ENCODE data around the gene OCIAD2.
"Not testable (repeated sequence)": the region's sequence is repeated elsewhere in the genome, so short reads cannot be mapped to it uniquely, and the experiment has no call there.

The OCIAD2 gene

GRCh38 chr4:48854395-48854683 lies 52.2 kb downstream of the OCIAD2 start:
- DNase-seq (ENCODE audit: low read depth in 2 of 2): no peak

GRCh38 chr4:48853604-48854394 lies 52.8 kb downstream of the OCIAD2 start:
- no peak for DNase-seq (ENCODE audit: low read depth in 2 of 2)

GRCh38 chr4:48851651-48852050 lies 54.9 kb downstream of the OCIAD2 start:
- DNase-seq (ENCODE audit: low read depth in 2 of 2): no peak

- DNase-seq (ENCODE audit: low read depth in 2 of 2): not testable (repeated sequence)
Observed at GRCh38 chr4:48848799-48849198, 57.8 kb downstream of the OCIAD2 start.

- no peak for DNase-seq (ENCODE audit: low read depth in 2 of 2)
Observed at GRCh38 chr4:48844843-48845242, 61.7 kb downstream of the OCIAD2 start.

- DNase-seq (ENCODE audit: low read depth in 2 of 2): no peak
Observed at GRCh38 chr4:48841045-48841827, 65.3 kb downstream of the OCIAD2 start.

GRCh38 chr4:48836658-48837057 lies 69.9 kb downstream of the OCIAD2 start:
- no peak for DNase-seq (ENCODE audit: low read depth in 2 of 2)

Measured in stimulated activated CD4-positive, alpha-beta T cell treated with anti-CD3 and anti-CD28 coated beads, Interleukin-4, amount 100 ng/mL, for 48 hours (primary cell).